ENCODE data around the gene CYBB.
A peak's percentile ranks its signal among the peaks of the same experiment; 100 is the strongest.
"Not testable (repeated sequence)": the region's sequence is repeated elsewhere in the genome, so short reads cannot be mapped to it uniquely, and the experiment has no call there.

The CYBB gene

DNA sequence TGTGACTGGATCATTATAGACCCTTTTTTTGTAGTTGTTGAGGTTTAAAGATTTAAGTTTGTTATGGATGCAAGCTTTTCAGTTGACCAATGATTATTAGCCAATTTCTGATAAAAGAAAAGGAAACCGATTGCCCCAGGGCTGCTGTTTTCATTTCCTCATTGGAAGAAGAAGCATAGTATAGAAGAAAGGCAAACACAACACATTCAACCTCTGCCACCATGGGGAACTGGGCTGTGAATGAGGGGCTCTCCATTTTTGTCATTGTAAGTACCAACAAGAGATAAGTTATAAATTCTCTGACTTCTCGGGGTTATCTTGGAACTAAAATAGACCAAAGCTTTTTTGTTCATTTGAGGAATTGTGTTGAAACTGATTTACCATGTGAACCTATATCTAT, at the start of gene CYBB:
Gene CYBB, plus strand, starts transcription at position 203 of the 400 bp plus-strand sequence. Its CDS starts 19 bp downstream, at position 222.
- DNase-seq (ENCODE audit: low read depth in 3 of 3, low spot score in 1 of 3): no peak

DNA sequence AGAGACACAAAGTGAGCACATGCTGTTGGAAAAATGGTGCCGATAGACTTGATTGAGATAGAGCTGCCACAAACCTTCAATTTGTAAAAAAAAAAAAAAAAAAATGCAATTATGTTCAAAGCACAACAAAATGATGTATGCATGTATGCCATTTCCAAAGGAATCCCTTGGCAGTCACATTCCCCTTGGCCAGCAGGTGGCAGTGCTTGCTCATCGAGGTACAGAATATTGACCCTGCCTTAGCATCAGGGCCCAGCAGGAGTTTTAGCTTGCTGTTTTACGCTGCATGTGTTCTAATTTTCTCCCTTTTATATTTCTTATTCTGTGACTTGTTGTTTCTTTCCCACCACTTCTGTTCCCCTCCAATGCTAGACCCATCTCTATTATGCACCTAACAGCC, 34.5 kb upstream of the CYBB start:
- DNase-seq (ENCODE audit: low read depth in 3 of 3, low spot score in 1 of 3): peak; percentile 24 to 60 (median 56)

GRCh38 chrX:37745835-37746217, 34.0 kb upstream of the CYBB start:
- DNase-seq (ENCODE audit: low read depth in 3 of 3, low spot score in 1 of 3): no peak

DNA sequence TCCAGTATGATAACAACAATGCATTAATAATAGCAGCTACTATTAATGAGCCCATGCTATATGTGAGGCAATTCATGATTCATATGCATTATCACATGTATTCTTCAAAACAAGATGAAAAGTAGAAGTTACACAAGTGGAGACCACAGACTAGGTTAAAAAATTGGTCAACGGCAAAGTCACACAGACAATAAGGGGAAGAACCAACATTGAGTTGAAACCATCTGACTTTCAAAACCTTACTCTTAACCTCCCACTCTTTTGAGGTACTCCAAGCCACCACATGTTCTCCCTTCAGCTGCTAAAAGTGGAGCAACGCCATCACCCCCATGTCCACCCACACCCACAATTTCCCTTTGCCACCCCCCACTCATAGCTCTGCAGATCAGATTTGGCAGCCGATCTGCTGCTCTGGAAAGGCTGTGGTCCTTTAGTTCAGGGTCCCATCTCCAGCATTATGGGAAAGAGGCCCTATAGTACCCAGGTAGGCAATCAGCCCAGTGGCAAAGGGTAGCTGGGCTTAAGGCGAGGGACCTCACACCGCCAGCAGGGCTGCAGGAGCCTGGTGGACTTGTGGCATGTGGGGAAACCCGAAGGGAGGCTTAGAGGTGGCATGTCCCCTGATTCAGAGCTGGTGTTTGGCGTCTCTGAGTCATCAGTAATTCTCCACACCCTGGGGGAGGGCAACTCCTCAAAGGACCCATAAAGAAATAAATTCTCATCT, 33.5 kb upstream of the CYBB start:
- DNase-seq (ENCODE audit: low read depth in 3 of 3, low spot score in 1 of 3): no peak

DNA sequence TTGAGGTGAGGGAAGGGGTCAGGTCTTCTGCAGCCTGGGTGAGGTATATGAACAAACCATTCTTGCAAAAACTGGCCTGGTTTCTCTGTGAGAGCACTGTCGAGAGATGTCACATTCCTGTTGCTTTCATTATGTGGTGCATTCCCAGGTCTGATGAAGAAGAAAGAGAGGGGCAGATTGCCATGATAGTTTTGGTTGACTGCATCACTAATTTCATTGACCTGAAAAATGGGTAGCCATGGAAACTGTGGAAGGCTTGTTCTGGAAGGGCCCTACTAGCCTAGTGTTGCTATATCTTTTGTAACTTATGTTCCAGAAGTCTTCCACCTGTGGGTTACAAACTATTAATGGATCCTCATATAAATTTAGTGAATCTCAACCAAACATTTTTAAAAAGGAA, 32.9 kb upstream of the CYBB start:
- no peak for DNase-seq (ENCODE audit: low read depth in 3 of 3, low spot score in 1 of 3)

GRCh38 chrX:37752281-37752680, 27.6 kb upstream of the CYBB start:
- DNase-seq (ENCODE audit: low read depth in 3 of 3, low spot score in 1 of 3): no peak

DNA sequence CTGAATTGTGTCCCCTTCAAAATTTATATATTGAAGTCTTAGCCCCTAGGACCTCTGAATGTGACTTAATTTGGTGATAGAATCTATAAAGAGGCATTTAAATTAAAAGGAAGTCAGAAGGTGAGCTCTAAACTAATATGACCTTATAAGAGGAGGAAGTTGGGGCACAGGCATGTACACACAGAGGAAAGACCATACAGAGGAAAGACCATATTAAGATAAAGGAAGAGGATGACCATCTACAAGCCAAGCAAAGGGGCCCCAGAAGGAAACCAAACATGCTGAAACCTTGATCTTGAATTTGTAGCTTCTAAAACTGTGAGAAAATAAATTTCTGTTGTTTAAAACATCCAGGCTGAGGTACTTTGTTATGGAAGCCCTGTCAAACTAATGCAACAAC, 26.9 kb upstream of the CYBB start:
- DNase-seq (ENCODE audit: low read depth in 3 of 3, low spot score in 1 of 3): no peak

DNA sequence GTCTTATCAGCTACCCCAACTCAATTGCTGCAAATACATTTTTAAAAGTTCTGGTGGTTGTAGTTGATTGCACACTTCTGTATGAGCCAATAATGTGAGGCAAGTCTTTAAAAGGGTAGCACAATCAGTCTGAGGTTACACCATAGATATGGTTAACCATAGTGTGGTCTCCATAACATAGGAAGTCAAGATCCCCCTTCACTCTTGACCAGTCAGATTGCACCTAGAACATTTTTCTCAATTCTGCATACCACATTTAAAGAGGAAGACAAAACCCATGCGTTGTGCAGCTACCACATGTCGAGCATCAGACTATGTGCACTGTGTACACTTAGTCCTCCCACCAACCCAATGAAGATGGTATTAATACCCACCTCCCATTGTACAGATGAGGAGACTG, 26.5 kb upstream of the CYBB start:
- no peak for DNase-seq (ENCODE audit: low read depth in 3 of 3, low spot score in 1 of 3)

GRCh38 chrX:37754516-37754915, 25.3 kb upstream of the CYBB start:
- no peak for DNase-seq (ENCODE audit: low read depth in 3 of 3, low spot score in 1 of 3)

DNA sequence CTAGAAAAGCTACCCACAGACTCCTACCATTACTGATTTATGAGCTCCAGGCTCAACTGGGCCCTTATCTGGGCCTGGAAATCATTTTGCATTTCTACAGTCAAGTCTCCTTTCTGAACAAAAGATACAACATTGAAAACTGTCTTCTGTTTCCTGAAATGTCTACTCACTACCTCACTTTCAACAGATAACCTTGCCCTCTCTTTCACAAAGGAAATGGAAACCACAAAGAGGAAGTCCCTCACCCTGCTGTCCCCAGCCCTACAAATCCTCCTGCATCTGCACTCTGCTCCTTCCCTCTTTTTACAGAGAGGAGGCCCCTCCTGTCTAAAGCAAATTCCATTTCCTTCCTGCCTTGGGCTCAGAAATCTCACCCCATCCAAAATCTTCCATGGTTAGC, 24.8 kb upstream of the CYBB start:
- DNase-seq (ENCODE audit: low read depth in 3 of 3, low spot score in 1 of 3): no peak

DNA sequence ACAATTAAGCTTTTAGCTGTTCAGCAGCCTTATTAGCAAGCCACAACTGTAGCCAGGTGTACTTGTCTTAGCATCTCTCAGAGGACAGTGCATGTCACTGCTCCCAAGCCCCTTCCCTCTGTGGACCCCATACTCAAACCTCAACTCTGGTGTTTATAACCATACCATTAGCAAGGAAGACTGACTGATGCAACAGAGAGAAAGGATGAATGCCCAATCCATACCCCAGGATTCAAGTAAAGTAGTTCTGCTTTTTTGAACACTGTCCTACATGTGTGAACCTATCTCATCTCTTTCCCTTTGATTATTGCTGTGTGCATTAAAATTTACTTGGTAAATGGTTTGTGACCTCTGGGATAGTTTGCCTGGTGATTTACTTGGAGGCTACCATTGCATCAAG, 22.8 kb upstream of the CYBB start:
- DNase-seq (ENCODE audit: low read depth in 3 of 3, low spot score in 1 of 3): no peak

DNA sequence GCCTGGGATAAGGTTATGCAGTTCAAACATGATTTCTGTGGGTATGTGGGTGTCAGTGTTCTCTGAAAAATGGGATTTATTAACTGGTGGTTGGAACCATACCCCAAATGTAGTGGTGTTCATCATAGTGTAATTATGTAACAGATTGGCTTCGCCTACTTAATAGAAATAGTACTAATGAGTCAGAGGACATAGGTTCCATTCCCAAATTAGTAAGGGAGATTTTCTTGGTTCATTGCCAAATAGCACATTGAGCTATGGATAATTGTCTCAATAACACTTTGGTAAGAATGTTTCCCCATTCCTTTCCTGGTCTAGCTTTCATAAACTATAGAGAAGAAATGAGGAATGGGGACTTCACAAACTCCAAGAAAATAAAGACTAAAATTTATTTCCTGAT, 20.5 kb upstream of the CYBB start:
- no peak for DNase-seq (ENCODE audit: low read depth in 3 of 3, low spot score in 1 of 3)

DNA sequence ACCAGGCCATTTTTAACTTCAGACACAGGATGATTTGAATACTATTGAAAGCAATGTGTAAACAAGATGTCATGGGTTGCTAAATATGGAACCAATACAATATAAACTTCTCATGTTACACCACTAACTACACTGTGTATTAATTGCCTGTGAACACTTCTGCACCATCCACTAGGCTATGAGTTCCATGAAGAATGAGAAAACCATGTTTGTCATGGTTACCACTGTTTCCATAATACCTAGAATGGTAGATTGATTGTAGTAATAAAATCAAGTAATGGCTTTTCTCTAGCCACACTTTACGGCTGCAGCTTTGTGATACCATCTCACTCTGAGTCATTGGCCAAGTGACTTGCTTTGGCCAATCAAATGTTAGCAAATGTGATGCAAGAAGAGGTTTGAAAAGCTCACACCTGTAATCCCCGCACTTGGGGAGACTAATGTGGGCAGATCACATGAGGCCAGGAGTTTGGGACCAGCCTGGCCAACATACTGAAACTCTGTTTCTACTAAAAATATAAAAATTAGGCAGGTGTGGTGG, 19.9 kb upstream of the CYBB start:
- DNase-seq (ENCODE audit: low read depth in 3 of 3, low spot score in 1 of 3): no peak

- DNase-seq (ENCODE audit: low read depth in 3 of 3, low spot score in 1 of 3): no peak
Observed at GRCh38 chrX:37763400-37763799, 16.5 kb upstream of the CYBB start.

DNA sequence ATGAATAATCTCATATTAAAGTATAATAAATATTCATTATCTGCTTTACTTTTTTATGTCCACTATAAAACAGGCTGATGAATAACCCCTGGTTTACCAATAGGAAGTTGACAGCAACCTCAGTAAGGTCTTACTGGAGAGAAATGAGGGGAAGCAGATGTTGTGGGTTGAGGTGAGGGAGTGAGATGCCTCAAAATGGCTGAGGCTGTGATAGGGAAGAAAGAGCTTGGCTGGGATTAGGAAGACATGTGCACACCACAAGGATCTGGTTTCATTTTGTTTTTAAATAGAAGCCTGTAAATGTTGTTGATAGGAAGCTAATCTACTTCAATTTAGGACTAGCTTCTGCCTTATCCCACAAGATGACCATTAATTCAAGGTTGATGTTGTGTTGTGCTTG, 14.4 kb upstream of the CYBB start:
- no peak for DNase-seq (ENCODE audit: low read depth in 3 of 3, low spot score in 1 of 3)

- no peak for DNase-seq (ENCODE audit: low read depth in 3 of 3, low spot score in 1 of 3)
Observed at GRCh38 chrX:37767430-37767829, 12.4 kb upstream of the CYBB start.

GRCh38 chrX:37768866-37769265, 11.0 kb upstream of the CYBB start:
- DNase-seq (ENCODE audit: low read depth in 3 of 3, low spot score in 1 of 3): not testable (repeated sequence)

DNA sequence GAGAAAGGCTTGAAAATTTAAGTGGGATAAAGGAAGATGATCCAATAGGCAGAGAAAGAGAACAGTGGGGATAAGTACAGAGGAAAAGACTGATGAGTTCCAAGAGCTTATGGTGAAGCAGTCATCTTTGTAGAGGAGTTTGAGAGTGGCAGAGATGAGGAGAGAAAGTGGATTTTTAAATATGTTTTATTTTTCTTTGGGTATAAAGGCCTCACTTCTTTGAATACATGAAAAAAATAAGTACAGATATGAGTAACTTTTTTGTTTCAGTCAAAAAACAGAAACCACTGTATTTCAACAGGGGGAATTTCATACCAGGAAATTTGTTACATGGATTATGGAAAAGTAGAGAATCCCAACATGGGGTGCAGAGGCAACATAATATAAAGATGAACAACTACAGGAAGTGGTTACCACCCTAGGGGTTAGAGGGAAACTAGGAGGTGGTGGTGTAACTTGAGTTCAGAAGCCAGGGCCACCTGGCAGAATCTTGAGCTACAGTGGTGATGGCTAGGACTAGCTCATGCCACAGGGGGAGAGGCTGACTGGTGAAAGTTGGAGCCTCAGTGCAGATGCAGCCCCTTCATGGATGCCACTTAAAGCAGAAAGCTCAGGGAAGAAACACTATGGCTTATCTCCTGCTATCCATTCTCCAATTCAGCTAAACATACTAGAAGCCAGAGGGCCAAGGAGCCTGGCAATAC, 3.4 kb upstream of the CYBB start:
- DNase-seq (ENCODE audit: low read depth in 3 of 3, low spot score in 1 of 3): no peak

GRCh38 chrX:37776987-37777325, 2.9 kb upstream of the CYBB start:
- no peak for DNase-seq (ENCODE audit: low read depth in 3 of 3, low spot score in 1 of 3)

- DNase-seq (ENCODE audit: low read depth in 3 of 3, low spot score in 1 of 3): no peak
Observed at GRCh38 chrX:37781081-37781480, 1.2 kb downstream of the CYBB start.

DNA sequence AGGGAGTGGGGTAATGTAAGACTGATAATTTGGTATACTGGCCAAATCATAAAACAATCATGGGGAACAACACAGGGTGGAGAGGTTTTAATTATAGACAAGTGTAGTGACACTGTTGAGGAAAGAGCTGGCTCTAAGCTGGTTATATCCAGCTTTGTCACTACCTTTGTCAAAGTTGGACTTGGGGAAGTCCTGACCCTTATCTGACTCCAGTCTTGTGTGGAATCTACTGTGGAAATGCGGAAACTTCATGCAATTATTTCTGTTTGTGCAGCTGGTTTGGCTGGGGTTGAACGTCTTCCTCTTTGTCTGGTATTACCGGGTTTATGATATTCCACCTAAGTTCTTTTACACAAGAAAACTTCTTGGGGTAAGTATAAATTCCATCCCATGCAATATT, 2.0 kb downstream of the CYBB start:
- no peak for DNase-seq (ENCODE audit: low read depth in 3 of 3, low spot score in 1 of 3)

GRCh38 chrX:37782359-37782758, 2.5 kb downstream of the CYBB start:
- DNase-seq (ENCODE audit: low read depth in 3 of 3, low spot score in 1 of 3): no peak

DNA sequence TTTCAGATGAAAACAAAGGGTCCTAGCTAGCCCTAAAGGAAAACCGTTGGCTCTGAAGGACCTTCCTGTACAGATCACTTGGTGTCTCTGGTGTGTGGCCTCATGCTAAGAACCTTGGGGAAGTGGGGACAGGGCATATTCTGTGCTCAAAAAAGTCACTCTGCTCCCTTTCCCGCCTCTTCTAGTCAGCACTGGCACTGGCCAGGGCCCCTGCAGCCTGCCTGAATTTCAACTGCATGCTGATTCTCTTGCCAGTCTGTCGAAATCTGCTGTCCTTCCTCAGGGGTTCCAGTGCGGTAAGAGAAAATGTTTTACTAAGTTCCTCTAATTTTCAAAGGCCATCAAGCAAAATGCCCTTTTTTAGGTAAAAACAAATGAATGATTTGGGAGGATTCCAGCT, 3.4 kb downstream of the CYBB start:
- DNase-seq (ENCODE audit: low read depth in 3 of 3, low spot score in 1 of 3): no peak

Data from stimulated activated CD4-positive, alpha-beta T cell treated with anti-CD3 and anti-CD28 coated beads, TNF-alpha, amount 100 ng/mL, for 1 hour (primary cell).